GM21717 (cell line): ENCODE results near the gene TBC1D21.

Experiments used
- ATAC-seq: cut with Tn5 transposase; IDR thresholded peaks from one replicate; pipeline ENCODE4 v1.9.1; 2021; ENCODE audit warnings: mild to moderate bottlenecking, moderate library complexity; ENCODE audit not compliant: unreplicated experiment

The TBC1D21 gene

GRCh38 chr15:73857193-73857920 is 16.0 kb upstream of the TBC1D21 start:
- no peak for ATAC-seq

DNA sequence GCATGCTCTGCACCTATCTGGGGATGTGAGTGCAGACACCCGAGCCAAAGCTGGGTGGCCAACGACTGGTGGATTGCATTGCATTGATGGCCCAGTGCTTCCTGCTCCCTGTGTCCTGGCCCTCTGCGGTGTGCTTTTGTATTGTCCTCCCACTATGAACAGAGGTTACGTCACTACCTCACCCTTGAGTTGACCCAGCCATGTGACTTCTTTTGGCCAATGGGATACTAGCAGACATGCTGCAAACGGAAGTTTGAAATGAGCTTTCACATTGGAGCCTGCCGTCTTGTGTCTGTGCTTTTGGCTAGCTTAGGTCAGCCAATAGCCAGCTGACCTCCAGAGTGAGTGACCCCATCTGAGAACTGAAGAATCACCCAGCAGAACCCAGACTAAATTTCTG is 15.3 kb upstream of the TBC1D21 start:
- no peak for ATAC-seq

DNA sequence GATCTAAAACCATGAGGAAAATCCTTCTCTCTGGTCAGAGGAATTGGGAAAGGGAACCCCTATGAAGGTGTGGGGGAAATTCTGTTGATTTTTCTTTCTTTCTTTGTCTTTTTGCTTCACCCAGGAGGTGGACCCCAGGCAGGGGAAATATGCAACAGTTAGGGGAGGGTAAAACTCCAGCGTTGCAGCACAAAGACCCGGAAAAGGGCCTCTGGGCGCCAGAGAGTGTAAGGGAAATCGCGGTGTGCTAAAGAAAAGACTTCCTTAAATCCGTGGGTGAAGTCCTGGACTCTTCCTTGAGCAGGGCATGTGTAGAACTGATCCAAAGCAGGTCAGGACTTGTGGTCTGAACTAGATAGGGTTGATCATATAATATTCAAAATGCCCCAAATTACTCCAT is 11.1 kb upstream of the TBC1D21 start:
- no peak for ATAC-seq

DNA sequence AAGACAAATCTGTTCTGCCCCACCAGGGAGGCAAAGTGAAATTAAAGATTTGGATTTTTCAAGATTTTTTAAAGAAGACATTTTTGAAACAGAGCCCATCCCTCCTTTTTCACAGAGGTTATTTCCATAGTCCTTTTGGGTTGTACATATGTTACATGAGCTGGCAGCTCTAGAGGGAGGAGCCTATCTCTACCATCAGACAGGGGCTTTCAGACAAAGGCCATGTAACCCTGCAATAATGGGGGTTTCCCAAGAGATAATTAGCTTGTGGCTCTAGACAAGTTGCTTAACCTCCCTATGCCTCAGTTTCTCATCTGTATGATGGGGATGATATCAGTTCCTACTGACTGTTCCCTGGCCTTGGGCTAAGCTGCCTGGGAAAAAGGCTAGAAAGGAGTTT is 8.0 kb upstream of the TBC1D21 start:
- no peak for ATAC-seq

GRCh38 chr15:73865904-73866303 is 7.5 kb upstream of the TBC1D21 start:
- ATAC-seq = no peak

DNA sequence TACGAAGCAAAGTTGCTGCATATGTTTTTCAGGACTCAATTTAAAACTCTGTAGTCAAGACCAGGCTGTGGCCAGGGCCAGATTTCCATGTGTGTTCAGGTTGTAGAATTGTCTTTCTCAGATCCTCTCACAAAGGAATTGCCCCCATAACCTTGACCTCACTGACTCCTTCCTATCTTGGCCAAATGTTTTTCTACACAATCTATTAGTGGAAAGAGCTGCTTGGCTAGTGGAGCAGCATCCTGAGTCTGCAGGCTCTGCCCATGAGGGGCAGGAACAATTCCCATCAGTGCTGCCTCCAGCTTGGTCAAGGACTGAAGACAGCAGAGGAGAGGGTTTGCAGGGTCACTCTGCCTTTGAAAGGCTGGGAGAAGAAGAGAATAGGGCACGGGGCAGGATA is 6.9 kb upstream of the TBC1D21 start:
- ATAC-seq = no peak

- no peak for ATAC-seq
Observed at GRCh38 chr15:73866881-73867410, 6.4 kb upstream of the TBC1D21 start.

GRCh38 chr15:73867426-73867825 is 5.9 kb upstream of the TBC1D21 start:
- no peak for ATAC-seq

GRCh38 chr15:73867956-73868355 is 5.4 kb upstream of the TBC1D21 start:
- no peak for ATAC-seq

- ATAC-seq = no peak
Observed at GRCh38 chr15:73869216-73869995, 4.0 kb upstream of the TBC1D21 start.

DNA sequence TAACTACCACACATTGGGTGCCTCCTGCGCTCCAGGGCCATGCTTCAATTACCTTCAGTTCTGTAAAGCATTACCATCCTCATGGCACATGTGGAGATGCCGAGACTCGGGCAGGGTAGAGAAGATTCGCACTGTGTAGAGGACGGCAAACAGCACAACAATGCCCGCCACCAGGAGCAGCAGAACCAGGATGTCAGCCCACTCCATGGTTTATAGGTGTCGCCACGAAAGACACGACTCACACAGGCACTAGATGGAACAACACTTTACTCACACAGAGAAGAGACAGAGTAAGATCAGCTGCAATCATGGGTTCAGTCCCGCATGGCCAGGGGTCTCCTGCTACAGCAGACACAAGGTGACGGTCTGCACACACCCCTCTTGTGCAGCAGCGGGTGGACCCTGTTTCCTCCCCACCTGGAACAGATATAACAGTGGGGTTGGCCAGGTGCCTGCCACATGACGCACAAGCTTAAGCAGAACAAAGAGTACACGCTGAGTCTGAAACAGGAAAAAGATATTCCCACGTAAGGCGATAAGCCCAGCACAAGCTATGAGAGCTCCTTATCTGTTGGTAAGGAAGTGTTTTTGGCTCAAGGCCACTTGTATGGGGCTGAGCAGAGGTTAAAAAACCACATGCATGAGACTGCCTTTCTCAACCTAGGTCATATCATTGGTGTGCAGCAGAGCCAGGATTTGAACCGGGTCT is 2.5 kb upstream of the TBC1D21 start:
- no peak for ATAC-seq

GRCh38 chr15:73872346-73872745 is 1.0 kb upstream of the TBC1D21 start:
- no peak for ATAC-seq

DNA sequence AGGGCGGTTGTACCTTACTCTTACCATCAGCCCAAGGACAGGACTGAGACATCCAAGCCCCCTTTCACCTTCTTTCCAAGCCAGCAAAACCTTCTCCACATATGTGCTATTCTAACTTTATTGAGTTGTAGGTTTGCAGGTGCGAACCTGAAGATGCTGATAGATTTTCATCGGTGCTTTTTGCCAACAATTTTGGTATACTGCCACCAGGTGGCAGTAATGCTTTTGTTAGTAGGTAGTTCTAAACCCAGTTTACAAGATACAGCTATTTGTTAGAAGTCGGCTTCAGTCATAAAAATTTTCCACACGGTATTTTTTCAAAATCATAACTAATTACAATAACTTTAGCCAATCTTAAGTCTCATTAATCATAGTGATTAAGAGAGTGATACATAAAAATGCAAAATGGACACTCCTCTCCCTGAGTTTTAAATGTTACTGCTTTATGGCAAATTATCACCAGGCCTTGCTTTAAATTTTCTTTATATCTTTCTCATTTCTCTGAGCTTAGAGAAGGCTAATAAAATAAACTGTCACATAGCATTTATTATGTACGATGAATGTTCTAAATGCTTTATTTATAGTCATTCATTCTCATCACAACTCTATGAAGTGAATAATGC is 636 bp downstream of the TBC1D21 start:
- no peak for ATAC-seq

GRCh38 chr15:73879426-73879825 is 6.1 kb downstream of the TBC1D21 start:
- ATAC-seq = no peak

DNA sequence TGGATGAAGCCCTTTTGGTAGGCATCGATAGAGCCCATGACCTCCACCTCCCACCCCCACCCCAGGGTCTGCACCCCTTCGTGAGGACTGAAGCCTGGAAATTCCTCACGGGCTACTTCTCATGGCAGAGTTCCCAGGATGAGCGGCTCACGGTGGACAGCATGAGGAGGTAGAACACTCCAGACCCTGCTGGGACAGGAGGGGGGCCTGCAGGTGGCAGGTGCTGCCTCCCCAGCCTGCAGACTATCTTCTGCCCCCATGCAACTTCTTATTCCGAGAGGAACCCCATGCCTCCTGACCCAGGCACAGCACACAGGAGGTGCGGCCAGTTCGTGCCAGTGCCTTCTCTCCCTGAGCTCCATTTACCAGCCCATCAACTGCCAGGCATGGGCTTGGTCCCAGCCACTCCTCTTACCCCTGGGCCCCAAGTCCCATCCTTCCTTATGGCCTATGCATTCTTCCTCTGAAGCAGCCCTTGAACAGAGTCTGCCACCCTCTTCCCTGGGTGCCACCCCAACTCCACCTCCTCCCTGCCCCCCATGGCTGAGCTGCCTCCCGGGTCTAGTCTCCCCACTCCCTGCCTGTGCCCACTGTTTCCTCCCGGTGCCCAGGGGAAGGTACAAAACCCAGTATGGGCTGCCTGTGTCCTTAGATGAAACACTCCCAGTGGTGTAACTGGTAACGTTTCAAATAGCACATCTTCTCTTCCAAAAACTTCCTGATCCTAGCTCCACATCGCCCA is 8.4 kb downstream of the TBC1D21 start:
- no peak for ATAC-seq

- no peak for ATAC-seq
Observed at GRCh38 chr15:73882761-73883419, 9.5 kb downstream of the TBC1D21 start.

DNA sequence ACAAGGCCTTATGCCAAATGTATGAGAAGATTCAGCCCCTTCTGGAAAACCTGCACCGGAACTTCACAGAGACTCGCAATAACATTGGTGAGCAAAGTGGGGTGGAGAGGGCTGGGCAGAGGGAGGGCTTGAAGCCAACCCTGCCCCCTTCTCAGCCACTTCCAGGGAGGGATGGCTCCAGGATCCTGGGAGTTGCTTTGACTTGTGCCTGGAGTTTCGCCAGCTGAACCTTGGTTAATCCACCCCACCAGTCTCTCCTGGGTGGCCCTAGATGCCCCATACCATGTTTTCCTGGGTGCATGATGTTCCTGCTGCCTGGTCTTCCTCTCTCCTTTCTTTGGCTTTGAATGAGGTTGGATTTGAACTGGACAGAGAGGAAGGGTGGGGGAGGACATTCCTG is 10.8 kb downstream of the TBC1D21 start:
- no peak for ATAC-seq

- ATAC-seq = no peak
Observed at GRCh38 chr15:73885954-73886700, 12.8 kb downstream of the TBC1D21 start.

DNA sequence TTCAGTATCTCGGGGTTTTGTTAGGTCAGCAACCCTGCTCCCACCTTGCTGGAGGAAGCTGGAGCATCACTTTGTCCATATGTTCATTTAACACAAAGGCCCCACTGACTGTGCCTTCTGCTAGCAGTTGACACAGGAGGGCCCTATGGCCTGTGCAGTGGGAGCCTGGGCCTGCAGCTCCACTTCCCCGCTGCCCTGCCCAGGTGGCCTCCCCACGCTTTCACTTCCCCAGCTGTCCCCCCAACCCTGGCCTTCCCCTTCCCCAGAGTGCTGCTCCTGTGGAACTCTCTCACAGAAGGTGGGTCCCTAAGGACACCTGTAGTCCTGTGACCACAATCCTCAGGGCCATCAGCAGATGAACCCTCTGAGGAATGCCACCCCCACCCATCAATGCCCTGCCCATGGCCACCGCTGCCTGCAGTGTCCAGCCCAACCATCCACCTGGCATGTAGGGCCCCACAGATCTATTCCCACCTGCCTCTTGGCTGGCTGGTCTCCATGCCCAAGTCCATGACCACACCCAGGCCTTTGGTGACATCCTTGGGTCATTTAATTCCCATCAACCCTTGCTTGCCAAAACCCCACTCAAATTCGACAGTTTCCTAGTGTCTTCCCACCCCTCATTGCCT is 13.5 kb downstream of the TBC1D21 start:
- no peak for ATAC-seq
